Caco-2 (cell line): ENCODE data around the gene LRRC10B. TPM values are rescaled to one million over a fixed set of nuclear protein-coding genes. Genes with fewer than 3 reads are reported as not detected.

Experiments used
- BruUV-seq: library from RNA; stranded (reverse); fragments of 400-500 nt; replicated peaks from 2 replicates; lab custom pipeline; 2021; lab: Mats Ljungman, UMichigan
- CTCF ChIA-PET: fragments of 300-600 bp; sonication (Branson Sonifier 250); formaldehyde crosslinking; loops from one replicate; lab custom pipeline; 2022; ENCODE audit warnings: antibody characterized with exemption; lab: Charles Lee
- POLR2A ChIA-PET: fragments of 300-600 bp; sonication (Branson Sonifier 250); formaldehyde crosslinking; loops from one replicate; lab custom pipeline; 2022; ENCODE audit warnings: antibody characterized with exemption; lab: Charles Lee
- DNase-seq, 2 experiments: peaks; one replicate each; pipeline versions ENCODE4 v3.0.0 to v3.0.0-alpha.2; 2020 to 2022
- H3K27me3 ChIP-seq: replicated peaks from 2 replicates; pipeline ENCODE4 v1.6.0; 2011; ENCODE audit warnings: low read length; ENCODE audit not compliant: control insufficient read depth, insufficient read depth
- H3K36me3 ChIP-seq: 2 replicates; pipeline ENCODE4 v1.5.1; 2011; ENCODE audit warnings: low read length; ENCODE audit not compliant: control insufficient read depth, insufficient read depth
- H3K4me1 ChIP-seq: fragments of 250-450 bp; sonication (Bioruptor Pico); 2 replicates; pipeline ENCODE4 v1.5.1; 2020; ENCODE audit warnings: mild to moderate bottlenecking
- H3K4me3 ChIP-seq: 2 replicates; pipeline ENCODE4 v1.5.1; 2011; ENCODE audit warnings: low read depth, mild to moderate bottlenecking, control low read depth, low read length
- H3K9me3 ChIP-seq: fragments of 250-450 bp; sonication (Bioruptor Pico); 2 replicates; pipeline ENCODE4 v1.5.1; 2020; ENCODE audit warnings: mild to moderate bottlenecking, moderate library complexity
- H3K27ac Mint-ChIP-seq: one replicate; pipeline ENCODE4 v1.8.0; 2022; ENCODE audit warnings: mixed read lengths; ENCODE audit not compliant: unreplicated experiment
- H3K27me3 Mint-ChIP-seq: one replicate; pipeline ENCODE4 v1.8.0; 2022; ENCODE audit warnings: mixed read lengths; ENCODE audit not compliant: insufficient read depth, unreplicated experiment
- H3K36me3 Mint-ChIP-seq: one replicate; pipeline ENCODE4 v1.8.0; 2022; ENCODE audit warnings: mild to moderate bottlenecking, mixed read lengths; ENCODE audit not compliant: insufficient read depth, unreplicated experiment
- H3K4me1 Mint-ChIP-seq: one replicate; pipeline ENCODE4 v1.8.0; 2022; ENCODE audit warnings: low read depth, mixed read lengths; ENCODE audit not compliant: unreplicated experiment
- H3K4me3 Mint-ChIP-seq: one replicate; pipeline ENCODE4 v1.8.0; 2022; ENCODE audit warnings: mild to moderate bottlenecking, moderate library complexity, mixed read lengths; ENCODE audit not compliant: unreplicated experiment
- H3K9me3 Mint-ChIP-seq: one replicate; pipeline ENCODE4 v1.8.0; 2022; ENCODE audit warnings: mixed read lengths; ENCODE audit not compliant: unreplicated experiment
- intact Hi-C: fragments of 100-400 bp; cut with micrococcal nuclease; formaldehyde crosslinking; loops from one replicate; pipeline ENCODE4 v1.10.0; 2022; ENCODE audit not compliant: unreplicated experiment
- total RNA-seq: library from RNA; stranded (reverse); gene quantifications from 2 replicates; pipeline ENCODE4 v1.2.3, GENCODE V29; 2022
- TF ChIP-seq, protein P1 (sequence below), 2 experiments: fragments of 200-600 bp in 1 of 2; IDR thresholded peaks; 1 replicate in 1 of 2; 2 replicates in 1 of 2; pipeline versions ENCODE4 v1.5.1 to v1.8.0; 2011 to 2022; ENCODE audit warnings: antibody characterized with exemption in 1 of 2, control low read depth in 1 of 2, inconsistent platforms in 1 of 2, low read depth in 1 of 2, low read length in 1 of 2, mild to moderate bottlenecking in 1 of 2, moderate library complexity in 1 of 2; ENCODE audit not compliant: insufficient read depth in 1 of 2, severe bottlenecking in 1 of 2, unreplicated experiment in 1 of 2

LRRC10B gene
- total RNA-seq, 1 experiment from 2014 or later, result 0.34 TPM

GRCh38 chr11:61550665-61551227 lies 42.2 kb downstream of the LRRC10B start:
- POLR2A ChIA-PET, result no interaction called here
- CTCF ChIA-PET, result no interaction called here
- no peaks in the 10 kb centered on the region for H3K36me3 Mint-ChIP-seq
- Histone ChIP-seq H3K4me3 (no peak overlapping the region), H3K27me3 (no peaks in the 10 kb centered on the region), H3K4me1 (no peaks in the 10 kb centered on the region), H3K36me3 (no peaks in the 10 kb centered on the region), H3K9me3 (no peaks in the 10 kb centered on the region)
- BruUV-seq, result no TSS peak
- H3K27ac Mint-ChIP-seq, result no peak overlapping the region
- DNase-seq, result no peak
- H3K4me1 Mint-ChIP-seq, result no peaks in the 10 kb centered on the region
- intact Hi-C loops, result no loop called here
- peaks cover 2% of the 10 kb centered on the region for H3K9me3 Mint-ChIP-seq
- TF ChIP-seq, protein P1, sequence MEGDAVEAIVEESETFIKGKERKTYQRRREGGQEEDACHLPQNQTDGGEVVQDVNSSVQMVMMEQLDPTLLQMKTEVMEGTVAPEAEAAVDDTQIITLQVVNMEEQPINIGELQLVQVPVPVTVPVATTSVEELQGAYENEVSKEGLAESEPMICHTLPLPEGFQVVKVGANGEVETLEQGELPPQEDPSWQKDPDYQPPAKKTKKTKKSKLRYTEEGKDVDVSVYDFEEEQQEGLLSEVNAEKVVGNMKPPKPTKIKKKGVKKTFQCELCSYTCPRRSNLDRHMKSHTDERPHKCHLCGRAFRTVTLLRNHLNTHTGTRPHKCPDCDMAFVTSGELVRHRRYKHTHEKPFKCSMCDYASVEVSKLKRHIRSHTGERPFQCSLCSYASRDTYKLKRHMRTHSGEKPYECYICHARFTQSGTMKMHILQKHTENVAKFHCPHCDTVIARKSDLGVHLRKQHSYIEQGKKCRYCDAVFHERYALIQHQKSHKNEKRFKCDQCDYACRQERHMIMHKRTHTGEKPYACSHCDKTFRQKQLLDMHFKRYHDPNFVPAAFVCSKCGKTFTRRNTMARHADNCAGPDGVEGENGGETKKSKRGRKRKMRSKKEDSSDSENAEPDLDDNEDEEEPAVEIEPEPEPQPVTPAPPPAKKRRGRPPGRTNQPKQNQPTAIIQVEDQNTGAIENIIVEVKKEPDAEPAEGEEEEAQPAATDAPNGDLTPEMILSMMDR (IDR thresholded peaks at IDR 0.05; ENCODE audit: insufficient read depth in 1 of 2, low read depth in 1 of 2, low read length in 1 of 2, severe bottlenecking in 1 of 2, unreplicated experiment in 1 of 2), result no peak
- H3K4me3 Mint-ChIP-seq, result no peak overlapping the region
- H3K27me3 Mint-ChIP-seq, result no peaks in the 10 kb centered on the region

- Histone ChIP-seq H3K27me3 (no peaks in the 10 kb centered on the region), H3K9me3 (no peaks in the 10 kb centered on the region), H3K4me3 (no peak overlapping the region), H3K36me3 (no peaks in the 10 kb centered on the region), H3K4me1 (no peaks in the 10 kb centered on the region)
- DNase-seq, result no peak
- intact Hi-C loops, result no loop called here
- Mint-ChIP-seq H3K9me3 (no peaks in the 10 kb centered on the region), H3K4me3 (no peak overlapping the region), H3K4me1 (peaks cover 6% of the 10 kb centered on the region), H3K27me3 (no peaks in the 10 kb centered on the region), H3K27ac (no peak overlapping the region), H3K36me3 (peaks cover 5% of the 10 kb centered on the region)
- TF ChIP-seq, protein P1 (IDR thresholded peaks at IDR 0.05; ENCODE audit: insufficient read depth in 1 of 2, low read depth in 1 of 2, low read length in 1 of 2, severe bottlenecking in 1 of 2, unreplicated experiment in 1 of 2), result no peak
- no TSS peak for BruUV-seq
- CTCF ChIA-PET, result no interaction called here
- POLR2A ChIA-PET, result no interaction called here
Observed at GRCh38 chr11:61551634-61552033, 43.1 kb downstream of the LRRC10B start.

DNA sequence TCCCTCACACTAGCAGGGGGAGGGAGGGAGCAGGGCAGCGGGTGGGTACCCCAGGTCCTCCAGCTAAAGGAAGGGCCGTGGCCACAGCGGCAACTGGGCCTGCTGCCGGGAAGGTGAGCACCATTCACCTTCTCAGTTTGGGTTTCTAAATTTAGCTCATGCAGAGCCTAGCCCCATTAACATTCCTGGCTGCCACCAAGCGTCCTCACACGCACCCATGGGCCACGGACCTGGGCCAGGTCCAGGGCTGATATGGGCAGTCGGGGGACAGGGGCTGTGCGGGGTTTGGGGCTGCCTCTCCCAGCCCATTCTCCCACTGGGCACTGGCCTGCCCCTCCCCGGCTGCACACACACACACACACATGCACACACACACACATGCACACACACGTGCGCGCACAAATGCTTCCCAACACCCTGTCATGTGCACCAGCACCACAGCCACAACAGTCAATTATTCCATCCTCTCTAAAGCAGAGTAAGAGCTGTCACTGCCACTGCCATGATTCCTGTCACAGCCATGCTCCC lies 43.6 kb downstream of the LRRC10B start:
- H3K27me3 Mint-ChIP-seq, result no peaks in the 10 kb centered on the region
- no TSS peak for BruUV-seq
- POLR2A ChIA-PET, result no interaction called here
- no peaks in the 10 kb centered on the region for H3K27me3 ChIP-seq
- no peak overlapping the region for H3K4me3 ChIP-seq
- H3K9me3 Mint-ChIP-seq, result no peaks in the 10 kb centered on the region
- no peaks in the 10 kb centered on the region for H3K4me1 ChIP-seq
- CTCF ChIA-PET, result interaction anchor here (0.6 kb wide), 1 partner anchor 721 kb away, joined by 3 read pairs; no protein-coding TSS in a partner anchor
- intact Hi-C loops, result no loop called here
- TF ChIP-seq, protein P1 (IDR thresholded peaks at IDR 0.05; ENCODE audit: insufficient read depth in 1 of 2, low read depth in 1 of 2, low read length in 1 of 2, severe bottlenecking in 1 of 2, unreplicated experiment in 1 of 2), result no peak
- DNase-seq, result no peak
- no peak overlapping the region for H3K4me3 Mint-ChIP-seq
- peaks cover 11% of the 10 kb centered on the region for H3K4me1 Mint-ChIP-seq
- peaks cover 5% of the 10 kb centered on the region for H3K36me3 Mint-ChIP-seq
- H3K36me3 ChIP-seq, result no peaks in the 10 kb centered on the region
- no peak overlapping the region for H3K27ac Mint-ChIP-seq
- no peaks in the 10 kb centered on the region for H3K9me3 ChIP-seq
